ENCODE results near the gene GLRA2.

GRCh38 chrX:14491689-14492088 lies 37.6 kb upstream of the GLRA2 start:
- TF ChIP-seq CTCF (IDR thresholded peaks at IDR 0.05) (no peak), IRF3 (IDR thresholded peaks at IDR 0.05; ENCODE audit: low read depth, low read length) (no peak), SMC3 (IDR thresholded peaks at IDR 0.05; ENCODE audit: low read depth, low read length) (no peak), POLR2AphosphoS5 (IDR thresholded peaks at IDR 0.05; ENCODE audit: low read depth, low read length) (no peak), EP300 (IDR thresholded peaks at IDR 0.05; ENCODE audit: borderline replicate concordance in 1 of 2, low read depth in 1 of 2, low read length in 1 of 2) (no peak), NFIC (IDR thresholded peaks at IDR 0.05; ENCODE audit: borderline replicate concordance) (no peak), FOXJ3 (CRISPR knock-in tag; IDR thresholded peaks at IDR 0.05) (no peak), RXRA (IDR thresholded peaks at IDR 0.05; ENCODE audit: borderline replicate concordance, low read depth) (no peak), RAD21 (IDR thresholded peaks at IDR 0.05; ENCODE audit: low read length) (no peak), GABPA (IDR thresholded peaks at IDR 0.05; ENCODE audit: low read depth) (no peak)
